ENCODE measurements around the gene GATAD2B. TPM values are rescaled to one million over a fixed set of nuclear protein-coding genes. Genes with fewer than 3 reads are reported as not detected.

GATAD2B gene
- total and polyA plus RNA-seq, 8 donors, result 2.7 to 26.3 (median 16.0) TPM

GRCh38 chr1:153774026-153774595 is 148.7 kb downstream of the GATAD2B start:
- no peaks in the 10 kb centered on the region for H3K9me3 ChIP-seq
- no peak for DNase-seq
- peaks cover 52 to 94% (median 81%) of the 10 kb centered on the region in 4 donors for H3K4me1 ChIP-seq
- no peaks in the 10 kb centered on the region for H3K27me3 ChIP-seq
- peaks cover 21 to 51% (median 45%) of the 10 kb centered on the region in 4 donors for H3K36me3 ChIP-seq
- H3K4me3 ChIP-seq, result peak overlapping the region in 1 of 4 donors; percentile 80
- H3K27ac ChIP-seq, result peak overlapping the region; percentile 23 to 93 (median 89)
- intact Hi-C loops (cut with DNase I; ENCODE audit: low total_unique reads), result no loop called here
- 76 to 80% (median 79%) methylated on average over 8 of the region's 8 CpGs for WGBS, 5 donors
- no peak for TF ChIP-seq CTCF (IDR thresholded peaks at IDR 0.05)
- no peak for TF ChIP-seq POLR2A (IDR thresholded peaks at IDR 0.05)
- TF ChIP-seq EP300 (IDR thresholded peaks at IDR 0.05), result no peak
- no peak for TF ChIP-seq POLR2AphosphoS5 (IDR thresholded peaks at IDR 0.05)

GRCh38 chr1:153773096-153773921 is 149.5 kb downstream of the GATAD2B start:
- peak overlapping the region in 4 of 5 donors; percentile 30 to 93 (median 90) for H3K27ac ChIP-seq
- H3K4me3 ChIP-seq, result no peak overlapping the region
- H3K9me3 ChIP-seq, result no peaks in the 10 kb centered on the region
- 47 to 77% (median 73%) methylated on average over 9 to 12 of the region's 12 CpGs for WGBS, 5 donors
- TF ChIP-seq CTCF (IDR thresholded peaks at IDR 0.05) (no peak), POLR2AphosphoS5 (IDR thresholded peaks at IDR 0.05) (no peak), POLR2A (IDR thresholded peaks at IDR 0.05) (no peak), EP300 (IDR thresholded peaks at IDR 0.05) (no peak)
- intact Hi-C loops (cut with DNase I; ENCODE audit: low total_unique reads), result no loop called here
- no peak for DNase-seq
- H3K36me3 ChIP-seq, result peaks cover 21 to 51% (median 49%) of the 10 kb centered on the region in 4 donors
- peaks cover 57 to 94% (median 80%) of the 10 kb centered on the region in 4 donors for H3K4me1 ChIP-seq
- no peaks in the 10 kb centered on the region for H3K27me3 ChIP-seq

- Histone ChIP-seq H3K9me3 (no peaks in the 10 kb centered on the region), H3K27me3 (no peaks in the 10 kb centered on the region), H3K4me3 (no peak overlapping the region), H3K4me1 (peaks cover 55 to 94% (median 78%) of the 10 kb centered on the region in 4 donors), H3K27ac (peak overlapping the region in 3 of 5 donors; percentile 52 to 92 (median 89)), H3K36me3 (peaks cover 26 to 64% (median 62%) of the 10 kb centered on the region in 4 donors)
- 80 to 88% (median 83%) methylated on average over 16 to 21 of the region's 21 CpGs for WGBS, 5 donors
- TF ChIP-seq POLR2AphosphoS5 (IDR thresholded peaks at IDR 0.05) (no peak), CTCF (IDR thresholded peaks at IDR 0.05) (peak in 1 of 7 experiments; percentile 29)
- intact Hi-C loops (cut with DNase I; ENCODE audit: low total_unique reads), result no loop called here
- DNase-seq, result peak in 1 of 2 donors; percentile 70
Observed at GRCh38 chr1:153771841-153772593, 150.8 kb downstream of the GATAD2B start.

- H3K4me3 ChIP-seq, result no peak overlapping the region
- intact Hi-C loops (cut with DNase I; ENCODE audit: low total_unique reads), result no loop called here
Observed at GRCh38 chr1:153771261-153771660, 151.5 kb downstream of the GATAD2B start.

More at GRCh38 chr1:153771261-153771660, 151.5 kb downstream of the GATAD2B start:
- Histone ChIP-seq H3K27ac (peak overlapping the region; percentile 37 to 77 (median 52)), H3K36me3 (peaks cover 26 to 72% (median 68%) of the 10 kb centered on the region in 4 donors), H3K9me3 (no peaks in the 10 kb centered on the region), H3K27me3 (no peaks in the 10 kb centered on the region), H3K4me1 (peaks cover 47 to 87% (median 73%) of the 10 kb centered on the region in 4 donors)
- no peak for DNase-seq
- no peak for TF ChIP-seq CTCF (IDR thresholded peaks at IDR 0.05)
- TF ChIP-seq EP300 (IDR thresholded peaks at IDR 0.05), result no peak
- TF ChIP-seq POLR2A (IDR thresholded peaks at IDR 0.05), result no peak
- no peak for TF ChIP-seq POLR2AphosphoS5 (IDR thresholded peaks at IDR 0.05)
- 88 to 100% (median 93%) methylated on average over 2 of the region's 2 CpGs for WGBS, 5 donors

All from stomach (tissue), 9 donors.